Effector CD4-positive, alpha-beta T cell (primary cell): Measurements from ENCODE around the gene MYRIP.
"Not testable (repeated sequence)": the region's sequence is repeated elsewhere in the genome, so short reads cannot be mapped to it uniquely, and the experiment has no call there.

Experiments used
- DNase-seq: peaks from one replicate; pipeline ENCODE4 v3.0.0-alpha.2; 2020

Gene MYRIP

GRCh38 chr3:40044487-40044886 lies 235.1 kb downstream of the MYRIP start:
- DNase-seq: no peak

- no peak for DNase-seq
These were observed 235.6 kb downstream of the MYRIP start for GRCh38 chr3:40045051-40045450.

- no peak for DNase-seq
These were observed 236.7 kb downstream of the MYRIP start for GRCh38 chr3:40046149-40046548.

- no peak for DNase-seq
These were observed 238.0 kb downstream of the MYRIP start for GRCh38 chr3:40047406-40047805.

GRCh38 chr3:40053663-40054062 lies 244.3 kb downstream of the MYRIP start:
- no peak for DNase-seq

- DNase-seq: no peak
These were observed 245.3 kb downstream of the MYRIP start for GRCh38 chr3:40054568-40055222.

GRCh38 chr3:40055361-40055760 lies 246.0 kb downstream of the MYRIP start:
- no peak for DNase-seq

GRCh38 chr3:40055956-40056355 lies 246.5 kb downstream of the MYRIP start:
- DNase-seq: no peak

GRCh38 chr3:40057077-40057476 lies 247.7 kb downstream of the MYRIP start:
- DNase-seq: no peak

- DNase-seq: no peak
These were observed 248.4 kb downstream of the MYRIP start for GRCh38 chr3:40057786-40058185.

- DNase-seq: no peak
These were observed 259.2 kb downstream of the MYRIP start for GRCh38 chr3:40068636-40069035.

GRCh38 chr3:40070816-40071215 lies 261.4 kb downstream of the MYRIP start:
- DNase-seq: no peak

- no peak for DNase-seq
These were observed 262.4 kb downstream of the MYRIP start for GRCh38 chr3:40071683-40072238.

GRCh38 chr3:40073310-40074007 lies 264.1 kb downstream of the MYRIP start:
- DNase-seq: no peak

- DNase-seq: not testable (repeated sequence)
These were observed 267.7 kb downstream of the MYRIP start for GRCh38 chr3:40077139-40077538.

- DNase-seq: not testable (repeated sequence)
These were observed 268.6 kb downstream of the MYRIP start for GRCh38 chr3:40077828-40078492.

- no peak for DNase-seq
These were observed 269.2 kb downstream of the MYRIP start for GRCh38 chr3:40078590-40078989.

- no peak for DNase-seq
These were observed 269.9 kb downstream of the MYRIP start for GRCh38 chr3:40079203-40079846.

GRCh38 chr3:40079847-40080240 lies 270.4 kb downstream of the MYRIP start:
- no peak for DNase-seq

GRCh38 chr3:40083066-40083465 lies 273.7 kb downstream of the MYRIP start:
- DNase-seq: no peak

- DNase-seq: not testable (repeated sequence)
These were observed 275.0 kb downstream of the MYRIP start for GRCh38 chr3:40084424-40084823.

- no peak for DNase-seq
These were observed 277.8 kb downstream of the MYRIP start for GRCh38 chr3:40086890-40087883.
